Stomach (tissue), 9 donors: Measurements from ENCODE around the gene SH3PXD2A. TPM values are rescaled to one million over a fixed set of nuclear protein-coding genes. Genes with fewer than 3 reads are reported as not detected.

Experiments used
- DNase-seq, 2 donors: peaks; one replicate each; pipeline versions ENCODE4 v3.0.0 to v3.0.0-alpha.2; 2013 to 2019
- H3K27ac ChIP-seq, 5 donors: fragments of 200-600 bp in 4 of 5; sonication (generic) in 4 of 5; one replicate each; pipeline ENCODE4 v1.5.1; 2013 to 2019; ENCODE audit warnings: mild to moderate bottlenecking in 1 of 5, moderate library complexity in 1 of 5
- H3K27me3 ChIP-seq, 3 donors: fragments of 200-600 bp; sonication (generic); one replicate each; pipeline ENCODE4 v1.5.1; 2017 to 2019; ENCODE audit warnings: mixed run types in 1 of 3
- H3K36me3 ChIP-seq, 4 donors: fragments of 200-600 bp; sonication (generic); 1 replicate in 3 of 4; 2 replicates in 1 of 4; pipeline ENCODE4 v1.5.1; 2016 to 2019
- H3K4me1 ChIP-seq, 4 donors: fragments of 200-600 bp; sonication (generic); one replicate each; pipeline ENCODE4 v1.5.1; 2016 to 2019
- H3K4me3 ChIP-seq, 4 donors: fragments of 200-600 bp; sonication (generic) in 3 of 4; one replicate each; pipeline ENCODE4 v1.5.1; 2016 to 2019; ENCODE audit warnings: mild to moderate bottlenecking in 1 of 4
- H3K9me3 ChIP-seq, 4 donors: fragments of 200-600 bp; sonication (generic); one replicate each; pipeline ENCODE4 v1.5.1; 2016 to 2019
- EP300 ChIP-seq: sonication (generic); formaldehyde crosslinking; IDR thresholded peaks from one replicate; pipeline ENCODE4 v1.6.1; 2017; ENCODE audit warnings: antibody characterized with exemption
- POLR2A ChIP-seq, 4 donors: fragments of 450-650 bp; IDR thresholded peaks; one replicate each; pipeline ENCODE4 v1.6.1; 2016; ENCODE audit warnings: antibody characterized with exemption in 4 of 4, control low read depth in 2 of 4, mild to moderate bottlenecking in 1 of 4, moderate library complexity in 1 of 4
- POLR2AphosphoS5 ChIP-seq, 3 donors: sonication (generic); formaldehyde crosslinking; IDR thresholded peaks; one replicate each; pipeline ENCODE4 v1.6.1; 2016; ENCODE audit warnings: antibody characterized with exemption in 3 of 3
- WGBS, 5 donors: extraction: QIAGEN DNeasy Blood & Tissue Kit in 3 of 5; methylation state at CpG; one replicate each; pipeline versions ENCODE4 v1.1.5 to v1.1.7; 2013 to 2018; 5-methylcytosine and 5-hydroxymethylcytosine counted together
- intact Hi-C: fragments of 100-400 bp; cut with DNase I; formaldehyde crosslinking; loops from one replicate; pipeline ENCODE4 v1.15.1; 2023; ENCODE audit warnings: low total_unique reads
- polyA plus RNA-seq, 3 donors: library from polyadenylated mRNA; stranded (reverse); fragments of 200-250 nt; gene quantifications; one replicate each; pipeline ENCODE4 v1.2.3, GENCODE V29; 2013
- total RNA-seq, 5 donors: library from RNA; depleted of rRNA; stranded (reverse); fragments of >200 nt; gene quantifications; one replicate each; pipeline versions ENCODE4 v1.1.0 to v1.2.3, GENCODE V29; 2014 to 2016
- TF ChIP-seq, protein P1 (sequence below), 7 experiments: fragments of 450-650 bp in 4 of 7; fragments of 200-600 bp in 3 of 7; sonication (generic) in 3 of 7; IDR thresholded peaks; one replicate each; pipeline ENCODE4 v1.5.1; 2016 to 2019; ENCODE audit warnings: antibody characterized with exemption in 7 of 7, control low read depth in 2 of 7, mild to moderate bottlenecking in 1 of 7
- donor health status: healthy with polysubstance abuse.
- donor health status: Bipolar disorder and iron deficiency.
- donor health status: healthy.

Gene SH3PXD2A
- total and polyA plus RNA-seq, 8 donors: 12.8 to 51.6 (median 24.0) TPM

DNA sequence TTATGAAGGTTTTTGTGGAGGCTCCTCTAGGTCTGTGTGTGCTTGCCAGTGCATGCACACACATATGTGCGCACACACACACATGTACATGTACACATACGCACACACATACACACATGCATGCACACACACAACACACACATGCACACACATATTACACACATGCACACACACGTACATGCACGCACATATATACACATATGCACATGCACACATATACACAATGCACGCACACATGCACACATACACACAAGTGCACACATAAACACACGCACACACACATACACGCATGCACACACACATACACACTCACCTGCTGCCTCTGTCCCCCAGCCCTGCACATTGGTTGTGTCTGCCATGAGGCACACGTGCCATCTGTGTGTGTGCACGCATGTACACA lies 295.6 kb downstream of the SH3PXD2A start:
- Histone ChIP-seq H3K27me3 (peaks cover 0 to 24% (median 11%) of the 10 kb centered on the region in 3 donors), H3K36me3 (no peaks in the 10 kb centered on the region), H3K27ac (no peak overlapping the region), H3K4me3 (no peak overlapping the region), H3K4me1 (peaks cover 9 to 17% (median 13%) of the 10 kb centered on the region in 4 donors), H3K9me3 (peaks cover 0 to 5% (median 2%) of the 10 kb centered on the region in 4 donors)
- TF ChIP-seq POLR2AphosphoS5 (IDR thresholded peaks at IDR 0.05) (no peak), POLR2A (IDR thresholded peaks at IDR 0.05) (no peak), EP300 (no peak)
- TF ChIP-seq, protein P1, sequence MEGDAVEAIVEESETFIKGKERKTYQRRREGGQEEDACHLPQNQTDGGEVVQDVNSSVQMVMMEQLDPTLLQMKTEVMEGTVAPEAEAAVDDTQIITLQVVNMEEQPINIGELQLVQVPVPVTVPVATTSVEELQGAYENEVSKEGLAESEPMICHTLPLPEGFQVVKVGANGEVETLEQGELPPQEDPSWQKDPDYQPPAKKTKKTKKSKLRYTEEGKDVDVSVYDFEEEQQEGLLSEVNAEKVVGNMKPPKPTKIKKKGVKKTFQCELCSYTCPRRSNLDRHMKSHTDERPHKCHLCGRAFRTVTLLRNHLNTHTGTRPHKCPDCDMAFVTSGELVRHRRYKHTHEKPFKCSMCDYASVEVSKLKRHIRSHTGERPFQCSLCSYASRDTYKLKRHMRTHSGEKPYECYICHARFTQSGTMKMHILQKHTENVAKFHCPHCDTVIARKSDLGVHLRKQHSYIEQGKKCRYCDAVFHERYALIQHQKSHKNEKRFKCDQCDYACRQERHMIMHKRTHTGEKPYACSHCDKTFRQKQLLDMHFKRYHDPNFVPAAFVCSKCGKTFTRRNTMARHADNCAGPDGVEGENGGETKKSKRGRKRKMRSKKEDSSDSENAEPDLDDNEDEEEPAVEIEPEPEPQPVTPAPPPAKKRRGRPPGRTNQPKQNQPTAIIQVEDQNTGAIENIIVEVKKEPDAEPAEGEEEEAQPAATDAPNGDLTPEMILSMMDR (IDR thresholded peaks at IDR 0.05): no peak
- WGBS, 5 donors: 75 to 97% (median 82%) methylated on average over 9 of the region's 9 CpGs
- no peak for DNase-seq
- intact Hi-C loops: no loop called here

DNA sequence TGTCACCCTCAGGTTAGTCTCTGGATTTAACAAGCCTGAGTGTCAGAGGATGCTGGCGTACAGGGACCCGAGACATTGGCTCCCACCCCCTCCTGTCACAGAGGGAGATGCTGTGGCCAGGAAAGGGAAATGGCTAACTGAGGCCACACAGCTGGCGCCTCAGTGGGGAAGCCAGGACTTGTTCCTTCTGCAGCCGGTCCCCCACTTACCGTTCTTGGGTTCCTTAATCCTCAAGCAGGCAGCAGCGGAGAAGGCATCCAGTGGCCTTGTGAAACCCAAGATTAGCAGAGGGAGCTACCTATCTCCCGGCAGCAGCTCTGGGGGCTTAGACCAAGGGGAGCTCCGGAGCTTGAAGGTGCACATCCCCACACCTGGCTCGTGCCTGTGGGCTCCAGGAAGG lies 296.5 kb downstream of the SH3PXD2A start:
- Histone ChIP-seq H3K27me3 (peaks cover 0 to 27% (median 11%) of the 10 kb centered on the region in 3 donors), H3K9me3 (peaks cover 0 to 5% (median 2%) of the 10 kb centered on the region in 4 donors), H3K4me1 (peaks cover 9 to 19% (median 16%) of the 10 kb centered on the region in 4 donors), H3K36me3 (no peaks in the 10 kb centered on the region), H3K4me3 (peak overlapping the region in 1 of 4 donors; percentile 37), H3K27ac (no peak overlapping the region)
- no peak for DNase-seq
- intact Hi-C loops: no loop called here
- 66 to 81% (median 77%) methylated on average over 9 of the region's 9 CpGs for WGBS, 5 donors
- TF ChIP-seq, protein P1 (IDR thresholded peaks at IDR 0.05): no peak
- TF ChIP-seq EP300 (no peak), POLR2A (IDR thresholded peaks at IDR 0.05) (no peak), POLR2AphosphoS5 (IDR thresholded peaks at IDR 0.05) (no peak)

DNA sequence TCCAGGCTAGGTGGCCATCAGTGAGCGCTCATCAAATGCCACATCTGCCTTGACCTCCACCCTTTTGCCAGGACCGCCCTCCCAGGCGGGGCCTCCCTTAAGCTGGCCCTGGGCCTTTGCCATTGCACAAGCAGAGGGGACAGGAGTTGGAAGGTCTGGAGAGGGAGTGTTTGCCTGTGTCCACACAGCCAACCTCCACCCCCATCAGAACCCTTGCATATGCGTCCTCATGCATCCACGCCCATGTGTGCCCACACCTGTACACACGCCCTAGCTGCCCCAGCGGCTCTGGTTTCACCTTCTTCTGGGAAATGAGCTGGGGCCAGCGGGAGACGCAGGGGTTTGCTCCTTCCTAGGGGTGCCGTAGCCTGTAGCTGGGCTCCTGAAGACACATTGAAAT lies 297.9 kb downstream of the SH3PXD2A start:
- peak; percentile 63 to 85 for DNase-seq
- H3K4me3 ChIP-seq: peak overlapping the region in 1 of 4 donors; percentile 22
- H3K27ac ChIP-seq: peak overlapping the region in 1 of 5 donors; percentile 20
- TF ChIP-seq, protein P1 (IDR thresholded peaks at IDR 0.05): no peak
- TF ChIP-seq POLR2A (IDR thresholded peaks at IDR 0.05) (no peak), POLR2AphosphoS5 (IDR thresholded peaks at IDR 0.05) (peak in 2 of 3 donors; percentile 30 to 52), EP300 (no peak)
- WGBS, 5 donors: 64 to 90% (median 74%) methylated on average over 10 of the region's 10 CpGs
- peaks cover 9 to 19% (median 16%) of the 10 kb centered on the region in 4 donors for H3K4me1 ChIP-seq
- H3K36me3 ChIP-seq: no peaks in the 10 kb centered on the region
- H3K9me3 ChIP-seq: peaks cover 0 to 5% (median 2%) of the 10 kb centered on the region in 4 donors
- peaks cover 0 to 27% (median 11%) of the 10 kb centered on the region in 3 donors for H3K27me3 ChIP-seq
- intact Hi-C loops: no loop called here

DNA sequence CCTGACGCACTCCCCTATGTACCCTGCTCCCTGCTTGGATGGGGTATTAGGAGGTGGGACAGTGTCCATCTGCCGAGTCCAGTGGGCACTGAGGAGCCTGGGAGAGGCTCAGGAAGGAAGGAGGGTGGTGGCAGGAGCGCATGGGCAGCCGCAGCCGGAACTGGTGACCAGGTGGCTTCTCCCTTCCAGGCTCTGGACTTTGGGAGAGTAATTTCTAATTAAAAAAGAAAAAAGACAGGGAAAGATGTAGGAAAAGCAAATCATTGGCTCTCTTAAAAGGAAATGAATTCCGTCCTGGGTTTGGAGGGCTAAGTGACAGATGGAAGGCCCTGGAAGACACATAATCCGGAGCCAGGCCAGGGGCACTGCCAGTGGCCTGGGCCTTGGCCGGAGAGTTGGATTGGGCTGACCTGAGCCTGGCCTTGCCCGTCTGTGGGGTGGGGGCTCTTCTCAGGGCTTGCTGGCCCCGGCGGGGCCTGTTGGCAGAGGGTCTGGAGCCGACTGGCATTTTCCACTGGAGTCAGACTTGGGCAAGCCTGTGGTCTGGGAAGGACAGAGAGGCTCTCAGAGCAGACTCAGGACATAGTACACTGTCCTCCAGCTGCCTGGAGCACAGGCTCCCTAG lies 298.9 kb downstream of the SH3PXD2A start:
- peaks cover 0 to 5% (median 2%) of the 10 kb centered on the region in 4 donors for H3K9me3 ChIP-seq
- TF ChIP-seq, protein P1 (IDR thresholded peaks at IDR 0.05): no peak
- no peak for TF ChIP-seq EP300
- TF ChIP-seq POLR2AphosphoS5 (IDR thresholded peaks at IDR 0.05): no peak
- no peak for TF ChIP-seq POLR2A (IDR thresholded peaks at IDR 0.05)
- WGBS, 5 donors: 71 to 88% (median 85%) methylated on average over 10 to 12 of the region's 12 CpGs
- H3K4me1 ChIP-seq: peaks cover 9 to 22% (median 18%) of the 10 kb centered on the region in 4 donors
- peak overlapping the region in 2 of 5 donors; percentile 16 to 20 for H3K27ac ChIP-seq
- H3K4me3 ChIP-seq: no peak overlapping the region
- no peak for DNase-seq
- intact Hi-C loops: no loop called here
- H3K36me3 ChIP-seq: no peaks in the 10 kb centered on the region
- H3K27me3 ChIP-seq: peaks cover 0 to 27% (median 11%) of the 10 kb centered on the region in 3 donors
